Activated gamma-delta T cell treated with anti-CD3 and anti-CD28 coated beads, Interleukin-2, amount 50 U/mL, for 16 hours (primary cell): Measurements from ENCODE around the gene ARHGEF12.

Experiments used
- DNase-seq: peaks from one replicate; pipeline ENCODE4 v3.0.0-alpha.2; 2020; ENCODE audit warnings: low read depth

ARHGEF12 gene

DNA sequence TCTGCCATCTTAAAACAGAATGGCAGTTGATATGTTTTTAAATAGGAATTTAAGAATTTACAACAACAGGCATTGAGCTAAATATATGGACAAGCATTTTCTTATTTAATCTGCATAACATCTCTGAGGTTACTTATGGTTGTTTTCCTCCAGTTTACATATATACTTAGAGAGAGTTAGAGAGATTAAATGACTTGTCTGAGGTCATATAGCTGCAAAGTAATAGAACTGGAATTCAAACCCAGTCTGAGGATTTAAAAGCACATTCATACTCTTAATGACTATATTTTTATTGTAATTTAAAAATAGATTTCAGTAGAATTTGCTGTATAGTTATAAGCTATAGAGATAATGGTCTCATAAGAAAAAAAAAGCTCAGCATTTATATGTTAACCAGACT, 93.9 kb downstream of the ARHGEF12 start:
- DNase-seq, result no peak

- no peak for DNase-seq
Measured at GRCh38 chr11:120431633-120432032, 95.4 kb downstream of the ARHGEF12 start.

DNA sequence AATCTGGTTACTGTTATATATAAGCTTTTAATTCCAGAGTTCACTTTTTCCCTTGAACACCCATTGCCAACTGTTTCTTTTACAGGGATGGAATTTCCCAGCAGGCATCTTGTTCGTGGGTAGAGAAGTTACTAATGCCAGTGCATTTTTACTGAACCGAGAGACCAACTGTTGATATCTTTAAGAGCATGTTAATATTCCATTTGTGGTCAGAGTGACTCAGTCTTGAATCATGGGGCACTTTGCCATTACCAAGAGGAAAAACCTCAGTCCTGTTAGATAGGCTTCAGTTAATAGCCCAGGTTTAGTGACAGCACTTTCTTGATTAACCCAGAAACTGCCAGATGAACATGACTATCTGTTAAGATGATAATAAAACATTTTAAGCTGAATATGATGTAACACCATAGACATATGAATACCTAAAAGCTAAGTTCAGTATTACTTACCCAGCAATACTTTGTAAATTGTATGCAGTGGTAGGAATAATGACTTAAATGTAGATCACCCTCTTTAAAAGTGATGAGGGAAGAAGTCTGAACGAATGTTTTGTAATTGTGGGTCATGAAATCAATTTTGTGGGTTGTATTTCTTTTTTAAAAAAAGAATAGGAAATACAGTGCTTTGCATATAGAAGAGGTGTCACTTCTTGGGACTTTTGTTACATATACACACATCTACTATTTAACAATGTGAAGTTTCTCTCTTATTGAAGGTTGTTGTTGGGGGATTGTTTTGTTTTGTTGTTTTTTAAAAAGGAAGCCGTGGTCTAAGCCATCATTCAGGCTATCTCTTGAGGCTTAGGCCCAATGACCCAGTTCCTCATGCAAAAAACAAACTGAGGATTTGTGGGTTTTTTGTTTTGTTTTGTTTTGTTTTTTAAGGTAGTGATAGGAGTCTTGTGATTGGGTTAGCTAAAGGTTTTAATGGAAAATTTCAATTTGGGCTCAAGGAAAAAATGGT, 96.1 kb downstream of the ARHGEF12 start:
- DNase-seq, result no peak

DNA sequence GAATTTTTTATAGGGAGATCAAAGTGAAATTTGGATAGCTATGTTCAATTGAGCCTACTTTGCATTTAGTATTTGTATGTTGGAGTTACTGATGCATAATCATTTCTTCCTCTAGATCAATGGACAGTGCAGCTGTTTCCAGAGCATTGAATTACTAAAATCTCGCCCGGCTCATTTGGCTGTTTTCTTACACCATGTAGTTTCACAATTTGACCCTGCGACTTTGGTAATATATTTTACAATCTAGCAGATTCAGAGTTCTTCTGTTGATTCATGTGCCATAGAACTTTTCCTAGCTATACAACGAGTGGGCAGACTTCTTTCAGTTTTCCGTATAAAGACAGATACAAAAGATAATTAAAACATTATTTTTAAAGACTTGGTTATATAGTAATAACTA, 105.4 kb downstream of the ARHGEF12 start:
- DNase-seq, result no peak

DNA sequence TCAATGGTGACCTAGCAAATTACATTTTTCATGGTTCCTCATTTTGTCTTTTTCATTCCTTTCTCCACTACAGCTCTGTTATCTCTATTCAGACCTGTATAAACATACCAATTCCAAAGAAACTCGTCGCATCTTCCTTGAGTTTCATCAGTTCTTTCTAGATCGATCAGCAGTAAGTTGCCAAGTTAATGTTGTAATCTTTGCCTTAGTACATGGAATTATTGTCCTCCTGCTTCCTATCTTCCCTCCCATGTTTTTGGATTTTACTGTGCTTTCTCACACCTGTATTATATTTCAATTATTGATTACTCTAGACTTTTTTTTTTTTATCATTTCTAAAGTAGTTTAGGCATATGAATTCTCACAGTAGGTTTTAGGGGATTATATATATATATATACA, 105.8 kb downstream of the ARHGEF12 start:
- no peak for DNase-seq

DNA sequence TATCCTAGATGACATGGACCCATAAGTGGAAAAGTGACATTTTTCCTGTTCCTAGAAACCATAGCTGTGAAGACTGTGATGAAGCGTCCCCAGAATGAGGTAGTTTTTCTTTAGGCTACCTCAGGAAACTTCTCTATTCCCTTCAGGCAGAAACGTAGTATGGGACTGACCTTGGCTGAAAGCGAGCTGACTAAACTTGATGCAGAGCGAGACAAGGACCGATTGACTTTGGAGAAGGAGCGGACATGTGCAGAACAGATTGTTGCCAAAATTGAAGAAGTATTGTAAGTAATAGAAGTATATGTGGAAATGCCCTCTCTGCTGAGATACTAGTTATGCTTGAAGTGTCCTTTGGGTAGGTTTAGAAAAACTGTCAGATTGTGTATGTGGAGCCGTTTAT, 110.6 kb downstream of the ARHGEF12 start:
- DNase-seq, result no peak

DNA sequence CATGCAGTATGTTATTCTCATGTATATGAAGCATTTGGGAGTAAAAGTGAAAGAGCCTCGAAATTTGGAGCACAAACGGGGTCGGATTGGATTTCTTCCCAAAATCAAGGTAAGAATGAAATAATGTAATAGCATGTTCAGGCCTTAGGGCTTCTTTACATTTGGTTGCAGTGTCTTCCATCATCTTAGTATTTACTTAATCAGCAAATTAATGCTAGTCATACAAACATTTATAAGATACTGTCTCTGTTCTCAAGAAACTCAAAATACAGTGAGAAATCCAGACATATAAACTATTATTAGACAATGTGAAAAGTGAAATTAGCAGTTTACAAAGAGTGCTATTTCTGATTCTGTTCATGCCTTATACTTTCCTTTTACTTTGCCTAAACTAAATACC, 112.0 kb downstream of the ARHGEF12 start:
- no peak for DNase-seq

GRCh38 chr11:120455487-120455886, 119.3 kb downstream of the ARHGEF12 start:
- no peak for DNase-seq

DNA sequence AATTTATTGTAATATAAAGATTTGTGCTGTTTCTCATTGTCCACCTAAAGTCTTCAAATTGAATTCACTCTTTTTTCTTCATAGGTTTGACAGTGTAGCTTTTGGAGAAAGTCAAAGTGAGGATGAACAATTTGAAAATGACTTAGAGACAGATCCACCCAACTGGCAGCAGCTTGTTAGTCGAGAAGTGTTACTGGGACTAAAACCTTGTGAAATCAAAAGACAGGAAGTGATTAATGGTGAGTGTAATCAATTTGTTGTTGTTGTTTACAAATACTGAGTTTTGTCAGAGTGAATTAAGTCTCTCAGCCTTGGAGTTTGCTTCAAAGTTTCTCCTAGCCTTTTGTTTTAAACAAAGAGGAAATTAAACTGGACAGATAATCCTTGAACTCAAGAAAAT, 121.8 kb downstream of the ARHGEF12 start:
- no peak for DNase-seq

GRCh38 chr11:120462825-120463224, 126.6 kb downstream of the ARHGEF12 start:
- DNase-seq, result no peak

DNA sequence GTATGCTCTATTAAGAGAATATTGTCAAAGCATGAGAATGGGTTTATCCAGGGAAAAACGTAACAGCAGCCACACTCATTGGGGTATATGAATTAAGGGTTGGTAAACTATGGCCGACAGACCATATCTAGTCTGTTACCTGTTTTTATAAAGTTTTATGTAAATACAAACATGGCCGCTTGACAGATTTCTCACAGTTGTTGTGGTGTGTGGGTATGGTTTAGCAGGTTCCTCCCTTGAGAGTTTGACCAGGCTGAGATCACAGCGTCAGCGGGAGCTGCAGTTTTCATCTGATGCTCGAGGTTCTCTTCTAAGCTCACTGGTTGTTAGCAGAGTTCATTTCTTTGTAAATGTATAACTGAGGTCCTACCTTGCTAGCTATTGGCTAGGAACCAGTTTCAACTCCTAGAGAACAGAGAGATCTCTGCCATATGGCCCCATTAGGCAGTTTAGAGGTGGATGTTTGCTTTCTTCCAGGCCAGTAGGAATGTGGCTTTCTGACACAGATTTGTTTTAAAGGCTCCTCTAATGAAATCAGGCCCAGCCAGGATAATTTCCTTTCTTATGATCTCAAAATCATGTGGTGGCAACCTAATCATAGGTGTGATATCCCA, 129.8 kb downstream of the ARHGEF12 start:
- no peak for DNase-seq

DNA sequence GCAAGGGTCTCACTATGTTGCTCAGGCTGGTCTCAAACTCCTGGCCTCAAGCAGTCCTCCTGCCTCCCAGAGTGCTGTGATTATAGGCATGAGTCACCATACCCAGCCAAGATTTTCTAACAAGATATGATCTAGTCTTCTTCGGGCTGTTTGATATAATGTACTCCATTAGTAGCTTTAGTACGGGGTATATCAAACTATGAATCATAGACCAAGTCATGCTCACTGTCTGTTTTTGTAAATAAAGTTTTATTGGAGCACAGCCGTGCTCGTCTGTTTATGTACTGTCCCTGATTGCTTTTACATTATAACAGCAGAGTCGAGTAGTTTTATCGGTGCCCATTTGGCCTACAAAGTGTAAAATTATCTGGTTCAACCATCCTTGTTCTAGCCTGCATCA, 131.4 kb downstream of the ARHGEF12 start:
- DNase-seq, result no peak

DNA sequence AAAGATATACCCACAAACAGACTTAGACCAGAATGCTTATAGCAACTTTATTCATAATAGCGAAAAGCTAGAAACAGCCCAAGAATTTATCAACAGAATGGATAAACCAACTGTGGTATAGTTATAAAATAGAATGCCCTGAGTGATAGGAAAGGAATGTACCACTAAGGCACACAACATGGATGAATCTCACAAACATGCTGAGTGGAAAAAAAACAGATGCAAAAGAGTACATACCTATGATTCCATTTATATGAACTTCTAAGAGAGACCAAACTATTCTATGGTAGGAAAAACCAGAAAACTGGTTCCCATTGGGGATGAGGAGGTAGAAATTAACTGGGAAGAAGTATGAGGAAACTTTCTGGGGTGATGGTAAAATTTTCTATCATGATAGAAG, 134.9 kb downstream of the ARHGEF12 start:
- no peak for DNase-seq

DNA sequence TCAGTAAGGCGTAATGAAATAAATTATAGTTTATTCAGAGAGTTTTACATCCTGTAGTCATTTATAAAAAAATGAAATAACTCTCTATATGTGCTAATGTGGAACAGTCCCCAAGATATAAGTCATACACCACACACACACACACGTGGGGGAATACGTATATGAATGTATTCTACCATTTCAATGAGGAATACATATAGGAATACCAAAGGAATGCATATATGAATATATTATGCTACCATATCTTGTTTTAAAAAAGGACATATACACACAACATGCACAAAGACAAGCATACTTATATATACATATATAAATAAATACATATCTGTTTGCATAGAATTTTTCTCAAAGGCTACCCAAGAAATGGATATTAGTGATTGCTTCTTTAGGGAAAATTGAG, 135.8 kb downstream of the ARHGEF12 start:
- DNase-seq, result no peak

DNA sequence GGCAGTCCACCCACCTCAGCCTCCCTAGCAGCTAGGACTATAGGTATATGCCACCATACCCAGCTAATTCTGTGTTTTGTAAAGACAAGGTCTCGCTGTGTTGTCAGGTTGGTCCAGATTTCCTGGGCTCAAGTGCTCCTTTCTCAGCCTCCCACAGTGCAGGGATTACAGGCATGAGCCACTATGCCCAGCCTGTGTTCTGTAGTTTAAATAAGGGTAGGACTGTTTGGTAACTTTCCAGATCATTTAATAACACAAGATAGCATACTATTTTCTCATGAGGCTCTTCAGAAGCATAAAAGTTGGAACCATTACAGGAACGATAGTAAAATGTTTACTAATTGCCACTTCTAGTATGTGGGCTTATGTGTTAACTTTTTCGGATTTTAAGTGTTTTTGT, 137.3 kb downstream of the ARHGEF12 start:
- DNase-seq, result no peak

- no peak for DNase-seq
Measured at GRCh38 chr11:120482149-120482548, 145.9 kb downstream of the ARHGEF12 start.

DNA sequence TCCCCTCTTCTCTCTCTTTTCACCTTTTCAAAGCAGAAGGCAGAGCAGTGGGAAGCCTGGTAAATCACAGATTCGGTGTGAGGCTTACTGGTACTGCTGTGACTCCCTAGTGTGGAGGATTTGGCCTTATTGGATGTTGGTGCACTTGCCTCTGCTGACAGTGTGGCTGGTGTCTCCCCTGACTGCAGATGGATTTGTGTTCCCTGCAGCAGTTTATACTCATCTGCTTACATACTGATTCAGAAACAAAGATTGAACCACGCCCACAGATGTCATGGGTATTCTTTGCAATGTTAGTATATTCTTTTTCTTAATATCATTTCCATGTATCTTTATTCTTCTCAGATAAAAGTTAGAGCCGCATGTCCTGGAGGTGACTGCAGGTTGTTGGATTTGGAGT, 148.5 kb downstream of the ARHGEF12 start:
- no peak for DNase-seq

DNA sequence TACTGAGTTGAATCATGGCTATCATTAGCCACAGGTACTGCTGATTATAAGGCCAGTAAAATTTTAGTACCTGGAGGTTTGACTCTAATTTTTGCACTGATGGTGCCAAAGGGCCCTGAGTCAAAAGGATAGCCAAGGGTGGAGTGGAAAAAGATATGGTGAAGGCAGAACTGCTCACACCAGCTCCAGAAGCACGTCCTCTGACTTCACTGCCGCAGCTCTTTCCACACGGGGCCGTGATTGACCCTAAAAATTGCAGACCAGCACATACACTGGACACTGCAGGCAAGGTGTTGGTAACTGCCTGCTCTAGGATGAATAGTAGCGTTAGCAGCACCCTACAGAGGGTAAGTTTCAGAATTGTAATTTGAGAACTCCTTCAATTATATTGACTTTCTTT, 149.9 kb downstream of the ARHGEF12 start:
- DNase-seq, result no peak

DNA sequence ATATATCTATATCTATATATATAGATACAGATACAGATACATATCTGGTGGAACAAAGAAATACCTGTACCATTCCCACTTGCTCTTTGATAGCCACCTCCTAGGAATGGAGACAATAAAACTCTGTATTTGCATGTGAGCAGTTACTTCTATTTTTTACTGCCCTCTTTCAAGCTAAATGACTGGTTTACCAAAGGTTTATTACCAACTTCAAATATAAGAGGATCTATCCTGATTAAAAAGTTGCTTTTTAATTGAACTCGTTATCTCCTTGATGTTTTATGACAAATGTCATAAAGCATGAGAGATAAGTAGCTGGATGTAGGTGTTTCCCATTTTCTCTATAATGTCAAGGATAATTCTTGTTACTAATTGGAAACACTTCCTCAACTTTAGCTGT, 153.6 kb downstream of the ARHGEF12 start:
- no peak for DNase-seq

DNA sequence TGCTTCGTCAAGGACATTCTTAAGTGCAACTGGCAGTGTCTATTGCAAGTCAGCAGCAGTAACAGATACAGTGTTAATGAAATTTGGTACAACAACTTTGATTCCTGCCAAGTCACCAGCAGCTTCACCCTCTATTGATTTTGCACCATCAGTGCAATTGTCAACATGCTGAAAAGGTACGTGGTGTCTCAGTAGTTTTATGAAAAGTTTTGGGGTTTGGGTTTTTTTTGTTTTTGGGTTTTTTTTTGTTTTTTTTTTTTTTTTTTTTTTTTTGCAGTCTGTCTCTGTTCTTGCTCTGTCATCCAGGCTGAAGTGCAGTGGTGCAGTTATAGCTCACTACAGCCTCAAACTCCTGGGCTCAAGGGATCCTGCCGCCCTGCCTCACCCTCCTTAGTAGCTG, 156.3 kb downstream of the ARHGEF12 start:
- DNase-seq, result no peak

DNA sequence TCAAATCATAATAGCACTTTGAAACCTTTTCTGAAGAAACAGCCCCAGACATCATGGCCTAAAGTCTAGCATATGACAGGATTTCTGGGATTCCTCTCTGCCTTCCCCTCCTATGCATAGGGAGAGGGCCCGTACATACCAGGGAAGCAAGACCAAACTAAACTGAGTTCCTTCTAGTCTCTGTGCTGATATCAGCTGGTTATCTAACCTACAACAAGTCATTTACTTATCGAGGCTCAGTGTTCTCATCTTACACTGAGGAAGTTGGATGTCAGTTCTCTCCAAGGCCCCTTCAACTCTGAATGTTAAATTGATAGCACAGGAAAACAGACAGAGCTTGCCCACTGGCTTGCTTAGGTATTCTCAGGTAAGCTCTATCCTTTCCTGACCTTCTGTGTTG, 158.4 kb downstream of the ARHGEF12 start:
- no peak for DNase-seq

GRCh38 chr11:120499088-120499487, 162.9 kb downstream of the ARHGEF12 start:
- no peak for DNase-seq

DNA sequence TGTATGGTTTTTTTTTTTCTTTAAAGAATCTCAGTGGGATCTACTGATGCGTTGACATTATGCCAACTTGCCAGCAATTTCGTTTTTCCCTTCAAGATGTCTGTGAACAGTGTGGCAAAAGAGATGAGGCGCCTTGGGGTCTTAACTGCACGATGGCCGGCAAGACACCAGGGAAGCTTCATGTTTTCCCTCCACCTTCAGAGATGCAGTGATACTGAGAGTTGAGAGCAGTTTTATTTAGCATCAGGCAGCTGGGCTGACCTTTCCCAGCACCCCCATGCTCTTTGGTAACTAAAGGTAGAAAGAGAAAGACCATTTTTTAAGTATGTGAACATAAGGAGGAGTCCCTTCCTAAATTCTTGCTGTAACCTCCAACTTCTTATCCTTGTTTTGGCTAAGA, 163.6 kb downstream of the ARHGEF12 start:
- DNase-seq, result no peak
